HepG2 (cell line): ENCODE data around the gene RBM5. TPM values are rescaled to one million over a fixed set of nuclear protein-coding genes. Genes with fewer than 3 reads are reported as not detected.
A peak's percentile ranks its signal among the peaks of the same experiment; 100 is the strongest.

Source experiments
- ATAC-seq: fragments of 200-7000 bp; cut with Tn5 transposase; 3 replicates; pipeline ENCODE4 v1.9.1; 2020; ENCODE audit warnings: mild to moderate bottlenecking, moderate library complexity
- BruUV-seq: library from RNA; stranded (reverse); fragments of 400-500 nt; replicated peaks from 2 replicates; lab custom pipeline; 2021; lab: Mats Ljungman, UMichigan
- CTCF ChIA-PET: fragments of 300-600 bp; formaldehyde crosslinking; extraction: SDS; loops from one replicate; lab custom pipeline; 2021; ENCODE audit warnings: low total read pairs, inconsistent platforms, low intra/inter-chr PET ratio; lab: Yijun Ruan, JAX
- POLR2A ChIA-PET: fragments of 350-600 bp; sonication (Branson Sonifier 250); formaldehyde crosslinking; loops from one replicate; lab custom pipeline; 2020; ENCODE audit warnings: antibody characterized with exemption, inconsistent platforms; lab: Yijun Ruan, JAX
- DNase-seq: peaks from one replicate; pipeline ENCODE4 v3.0.0-alpha.2; 2015; ENCODE audit warnings: low spot score
- FAIRE-seq: peaks from 3 replicates; lab custom pipeline; 2011; peaks lifted over from hg19 to GRCh38; lab: Jason Lieb, UNC
- H2AFZ ChIP-seq: one replicate; pipeline ENCODE4 v1.6.1; 2011; ENCODE audit warnings: low read length, inconsistent platforms
- H3K27ac ChIP-seq: fragments of 300-600 bp; 3 replicates; pipeline ENCODE4 v1.8.0; 2011; ENCODE audit warnings: mixed run types, mild to moderate bottlenecking, mixed read lengths, low read length, inconsistent platforms; ENCODE audit not compliant: insufficient read depth; ENCODE audit errors: extremely low read length
- H3K27me3 ChIP-seq, 2 experiments: fragments of 200-600 bp in 1 of 2; 2 replicates in 1 of 2; 3 replicates in 1 of 2; pipeline versions ENCODE4 v1.6.0 to v1.8.0; 2011; ENCODE audit warnings: low read length in 2 of 2, mild to moderate bottlenecking in 2 of 2, moderate library complexity in 2 of 2, inconsistent platforms in 1 of 2; ENCODE audit not compliant: insufficient read depth in 2 of 2, control insufficient read depth in 1 of 2
- H3K36me3 ChIP-seq, 2 experiments: fragments of 200-600 bp in 1 of 2; replicated peaks in 1 of 2; 2 replicates in 1 of 2; 3 replicates in 1 of 2; pipeline versions ENCODE4 v1.5.1 to v1.8.0; 2011; ENCODE audit warnings: low read length in 2 of 2, inconsistent platforms in 1 of 2; ENCODE audit not compliant: insufficient read depth in 2 of 2, control insufficient read depth in 1 of 2
- H3K4me1 ChIP-seq: 2 replicates; pipeline ENCODE4 v1.5.1; 2012; ENCODE audit warnings: low read length, inconsistent platforms; ENCODE audit not compliant: insufficient read depth
- H3K4me2 ChIP-seq: 2 replicates; pipeline ENCODE4 v1.6.0; 2011; ENCODE audit warnings: low read depth, low read length, inconsistent platforms
- H3K4me3 ChIP-seq, 3 experiments: fragments of 200-600 bp in 1 of 3; sonication (generic), shearing (Covaris generic) in 1 of 3; replicated peaks in 1 of 3; 2 replicates each; pipeline ENCODE4 v1.5.1; 2011 to 2016; ENCODE audit warnings: low read length in 3 of 3, inconsistent platforms in 2 of 3, low read depth in 2 of 3, mild to moderate bottlenecking in 2 of 3, control low read depth in 1 of 3, mixed read lengths in 1 of 3; ENCODE audit not compliant: insufficient read depth in 1 of 3
- H3K79me2 ChIP-seq: one replicate; pipeline ENCODE4 v1.6.1; 2011; ENCODE audit warnings: low read length, inconsistent platforms; ENCODE audit not compliant: insufficient read depth
- H3K9ac ChIP-seq: 2 replicates; pipeline ENCODE4 v1.6.0; 2011; ENCODE audit warnings: mild to moderate bottlenecking, low read depth, low read length, inconsistent platforms; ENCODE audit not compliant: insufficient read depth
- H3K9me3 ChIP-seq: 2 replicates; pipeline ENCODE4 v1.5.1; 2012; ENCODE audit warnings: mild to moderate bottlenecking, low read length
- H4K20me1 ChIP-seq: 2 replicates; pipeline ENCODE4 v1.6.0; 2011; ENCODE audit warnings: inconsistent platforms, mild to moderate bottlenecking, low read length, moderate library complexity; ENCODE audit not compliant: insufficient read depth
- GTF3A ChIP-seq: sonication (generic); formaldehyde crosslinking; conservative IDR thresholded peaks from 2 replicates; pipeline ENCODE4 v1.4.0; 2020; ENCODE audit warnings: mild to moderate bottlenecking, missing genetic modification reagents
- HNRNPK ChIP-seq: fragments of 200-400 bp; formaldehyde crosslinking; IDR thresholded peaks from 2 replicates; pipeline ENCODE4 v1.6.1; 2018; ENCODE audit warnings: low read length, low read depth, moderate library complexity, mild to moderate bottlenecking; ENCODE audit not compliant: poor library complexity, severe bottlenecking
- RARA ChIP-seq: IDR thresholded peaks from 2 replicates; pipeline ENCODE4 v1.6.1; 2016; ENCODE audit warnings: missing genetic modification reagents, missing compliant biosample characterization
- SAP130 ChIP-seq: IDR thresholded peaks from 2 replicates; pipeline ENCODE4 v1.6.1; 2016; ENCODE audit warnings: low read depth
- ZNF160 ChIP-seq: sonication (generic); formaldehyde crosslinking; IDR thresholded peaks from 2 replicates; pipeline ENCODE4 v1.8.0; 2022; ENCODE audit warnings: mild to moderate bottlenecking, inconsistent platforms, missing genetic modification reagents
- ZNF205 ChIP-seq: IDR thresholded peaks from 2 replicates; pipeline ENCODE4 v1.6.1; 2018; ENCODE audit warnings: missing biosample characterization, missing genetic modification reagents
- ZNF451 ChIP-seq: sonication (generic); formaldehyde crosslinking; IDR thresholded peaks from 2 replicates; pipeline ENCODE4 v1.5.0; 2020; ENCODE audit warnings: mild to moderate bottlenecking, missing genetic modification reagents
- ZNF530 ChIP-seq: sonication (generic); formaldehyde crosslinking; IDR thresholded peaks from 2 replicates; pipeline ENCODE4 v1.5.0; 2020; ENCODE audit warnings: low read depth, mild to moderate bottlenecking, missing genetic modification reagents
- ZNF7 ChIP-seq: IDR thresholded peaks from 2 replicates; pipeline ENCODE4 v1.6.1; 2016; ENCODE audit warnings: missing biosample characterization, missing genetic modification reagents
- WGBS: methylation state at CpG from one replicate; pipeline ENCODE4 v1.1.6; 2017; ENCODE audit warnings: low lambda C conversion rate; 5-methylcytosine and 5-hydroxymethylcytosine counted together
- in situ Hi-C: cut with HindIII; loops from 2 replicates; pipeline ENCODE4 v1.10.0; 2017; ENCODE audit warnings: low pct_unique_long_range_greater_than_20kb; ENCODE audit not compliant: extremely low pct_ligation_motif_present
- intact Hi-C: fragments of 100-400 bp; cut with micrococcal nuclease; formaldehyde crosslinking; loops from one replicate; pipeline ENCODE4 v1.10.0; 2022; ENCODE audit not compliant: unreplicated experiment
- polyA plus RNA-seq, 8 experiments: library from polyadenylated mRNA; depleted of rRNA in 3 of 8; stranded (reverse) in 7 of 8; unstranded in 1 of 8; fragments of >200 nt; fragmentation: Illumina TruSeq in 4 of 8; extraction: Trizol in 4 of 8; gene quantifications; 2 replicates each; pipeline versions ENCODE4 v1.2.1 to v1.2.3, GENCODE V29; 2011 to 2016; ENCODE audit warnings: low read depth in 4 of 8, missing spikeins in 1 of 8, mixed read lengths in 1 of 8; ENCODE audit not compliant: insufficient read depth in 1 of 8
- total RNA-seq, 5 experiments: library from RNA; depleted of rRNA; stranded (reverse); fragments of >200 nt; fragmentation: Illumina TruSeq; extraction: Trizol; gene quantifications; 2 replicates each; pipeline ENCODE4 v1.2.3, GENCODE V29; 2016; ENCODE audit warnings: low read depth in 1 of 5
- TF ChIP-seq, protein P1 (sequence below): sonication (generic); formaldehyde crosslinking; IDR thresholded peaks from 2 replicates; pipeline ENCODE4 v1.4.0; 2020; ENCODE audit warnings: mild to moderate bottlenecking, missing genetic modification reagents, borderline replicate concordance
- TF ChIP-seq, protein P2 (sequence below): sonication (generic); formaldehyde crosslinking; IDR thresholded peaks from 2 replicates; pipeline ENCODE4 v1.4.0; 2020; ENCODE audit warnings: missing genetic modification reagents, low read depth, mild to moderate bottlenecking, borderline replicate concordance

The RBM5 gene
- total and polyA plus RNA-seq, 2 of the 13 experiments (the other 11 are each of a cell fraction or from before 2014, with no cell fraction given), result 106 to 204 TPM

DNA sequence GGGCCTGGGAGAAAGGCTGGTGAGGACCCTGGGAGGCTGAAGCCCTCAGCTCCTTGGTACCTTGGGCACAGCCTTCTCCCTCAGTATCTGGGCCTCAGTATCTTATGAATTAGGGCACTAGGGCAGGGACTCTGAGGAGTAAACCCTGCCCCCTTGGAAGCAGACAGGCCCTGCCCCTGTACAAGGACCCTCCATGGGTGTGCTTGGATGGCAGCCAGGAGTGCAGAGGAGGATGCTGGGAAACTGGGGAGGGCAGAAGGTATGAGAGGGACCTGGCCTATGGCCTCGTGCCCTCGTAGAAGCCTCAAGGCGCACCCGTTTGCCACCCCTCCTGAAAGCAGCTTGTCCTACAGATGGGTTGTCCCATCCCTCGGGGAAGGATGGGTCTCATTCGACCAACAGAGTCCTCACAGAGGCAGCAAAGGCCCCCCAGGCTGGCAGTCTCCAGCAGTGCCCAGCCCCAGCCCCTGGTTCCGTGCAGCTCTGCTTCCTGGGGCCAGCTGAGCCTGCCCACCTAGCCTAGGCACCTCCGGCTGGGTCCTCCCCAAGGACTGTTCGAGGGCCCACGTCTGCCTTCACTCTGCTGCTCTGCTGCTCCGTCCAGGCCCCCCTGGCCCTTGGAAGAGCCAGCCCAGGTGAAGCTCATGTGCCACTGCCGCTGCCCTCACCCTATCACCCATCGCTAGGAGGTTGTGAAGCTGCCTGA, 51.2 kb downstream of the RBM5 start:
- CTCF ChIA-PET, result no interaction called here
- H3K9ac ChIP-seq, result no peak overlapping the region
- TF ChIP-seq, protein P1, sequence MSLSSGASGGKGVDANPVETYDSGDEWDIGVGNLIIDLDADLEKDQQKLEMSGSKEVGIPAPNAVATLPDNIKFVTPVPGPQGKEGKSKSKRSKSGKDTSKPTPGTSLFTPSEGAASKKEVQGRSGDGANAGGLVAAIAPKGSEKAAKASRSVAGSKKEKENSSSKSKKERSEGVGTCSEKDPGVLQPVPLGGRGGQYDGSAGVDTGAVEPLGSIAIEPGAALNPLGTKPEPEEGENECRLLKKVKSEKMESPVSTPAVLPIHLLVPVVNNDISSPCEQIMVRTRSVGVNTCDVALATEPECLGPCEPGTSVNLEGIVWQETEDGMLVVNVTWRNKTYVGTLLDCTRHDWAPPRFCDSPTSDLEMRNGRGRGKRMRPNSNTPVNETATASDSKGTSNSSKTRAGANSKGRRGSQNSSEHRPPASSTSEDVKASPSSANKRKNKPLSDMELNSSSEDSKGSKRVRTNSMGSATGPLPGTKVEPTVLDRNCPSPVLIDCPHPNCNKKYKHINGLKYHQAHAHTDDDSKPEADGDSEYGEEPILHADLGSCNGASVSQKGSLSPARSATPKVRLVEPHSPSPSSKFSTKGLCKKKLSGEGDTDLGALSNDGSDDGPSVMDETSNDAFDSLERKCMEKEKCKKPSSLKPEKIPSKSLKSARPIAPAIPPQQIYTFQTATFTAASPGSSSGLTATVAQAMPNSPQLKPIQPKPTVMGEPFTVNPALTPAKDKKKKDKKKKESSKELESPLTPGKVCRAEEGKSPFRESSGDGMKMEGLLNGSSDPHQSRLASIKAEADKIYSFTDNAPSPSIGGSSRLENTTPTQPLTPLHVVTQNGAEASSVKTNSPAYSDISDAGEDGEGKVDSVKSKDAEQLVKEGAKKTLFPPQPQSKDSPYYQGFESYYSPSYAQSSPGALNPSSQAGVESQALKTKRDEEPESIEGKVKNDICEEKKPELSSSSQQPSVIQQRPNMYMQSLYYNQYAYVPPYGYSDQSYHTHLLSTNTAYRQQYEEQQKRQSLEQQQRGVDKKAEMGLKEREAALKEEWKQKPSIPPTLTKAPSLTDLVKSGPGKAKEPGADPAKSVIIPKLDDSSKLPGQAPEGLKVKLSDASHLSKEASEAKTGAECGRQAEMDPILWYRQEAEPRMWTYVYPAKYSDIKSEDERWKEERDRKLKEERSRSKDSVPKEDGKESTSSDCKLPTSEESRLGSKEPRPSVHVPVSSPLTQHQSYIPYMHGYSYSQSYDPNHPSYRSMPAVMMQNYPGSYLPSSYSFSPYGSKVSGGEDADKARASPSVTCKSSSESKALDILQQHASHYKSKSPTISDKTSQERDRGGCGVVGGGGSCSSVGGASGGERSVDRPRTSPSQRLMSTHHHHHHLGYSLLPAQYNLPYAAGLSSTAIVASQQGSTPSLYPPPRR (CRISPR knock-in tag), result no peak
- TF ChIP-seq ZNF160 (CRISPR knock-in tag), result no peak
- TF ChIP-seq ZNF205 (CRISPR knock-in tag), result no peak
- TF ChIP-seq SAP130 (CRISPR knock-in tag), result no peak
- TF ChIP-seq HNRNPK, result no peak
- TF ChIP-seq ZNF530 (CRISPR knock-in tag), result no peak
- TF ChIP-seq, protein P2, sequence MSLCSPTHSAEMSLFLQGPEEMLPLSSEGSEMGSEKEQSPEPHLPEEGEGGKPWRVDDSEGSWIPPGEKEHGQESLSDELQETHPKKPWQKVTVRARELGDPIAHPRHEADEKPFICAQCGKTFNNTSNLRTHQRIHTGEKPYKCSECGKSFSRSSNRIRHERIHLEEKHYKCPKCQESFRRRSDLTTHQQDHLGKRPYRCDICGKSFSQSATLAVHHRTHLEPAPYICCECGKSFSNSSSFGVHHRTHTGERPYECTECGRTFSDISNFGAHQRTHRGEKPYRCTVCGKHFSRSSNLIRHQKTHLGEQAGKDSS (CRISPR knock-in tag), result no peak
- no peak for TF ChIP-seq GTF3A (CRISPR knock-in tag)
- TF ChIP-seq ZNF451 (CRISPR knock-in tag), result no peak
- no peak for TF ChIP-seq RARA (CRISPR knock-in tag)
- no peak for TF ChIP-seq ZNF7

More for the DNA sequence above, 51.2 kb downstream of the RBM5 start:
- DNase-seq (no peak), FAIRE-seq (no peak), ATAC-seq (no peak; the same call in 2 of the 3 replicates)
- no peak overlapping the region for H3K4me3 ChIP-seq
- peak overlapping the region; percentile 54 for H2AFZ ChIP-seq
- H3K79me2 ChIP-seq, result no peaks in the 10 kb centered on the region
- no TSS peak for BruUV-seq
- no peaks in the 10 kb centered on the region for H4K20me1 ChIP-seq
- H3K36me3 ChIP-seq, result no peaks in the 10 kb centered on the region
- POLR2A ChIA-PET, result interaction anchor here (0.8 kb wide), 1 partner anchor 10 kb away, joined by 3 read pairs; no protein-coding TSS in a partner anchor
- peaks cover 21 to 56% of the 10 kb centered on the region in 2 experiments; a peak in 4 of 5 replicates for H3K27me3 ChIP-seq
- no peaks in the 10 kb centered on the region for H3K9me3 ChIP-seq
- no peak overlapping the region; the same call in 1 of the 2 replicates for H3K4me2 ChIP-seq
- WGBS, result 32% methylated on average over 6 of the region's 13 CpGs
- in situ Hi-C loops, result no loop called here
- peaks cover 15% of the 10 kb centered on the region for H3K4me1 ChIP-seq
- no peak overlapping the region for H3K27ac ChIP-seq
- intact Hi-C loops, result no loop called here
